Kidney (tissue), 14 donors: ENCODE results near the gene CACNG6. TPM values are rescaled to one million over a fixed set of nuclear protein-coding genes. Genes with fewer than 3 reads are reported as not detected.
"Not testable (repeated sequence)": the region's sequence is repeated elsewhere in the genome, so short reads cannot be mapped to it uniquely, and the experiment has no call there.

Experiments used
- DNase-seq, 5 donors: peaks; one replicate each; pipeline ENCODE4 v3.0.0-alpha.2; 2013 to 2020
- FAIRE-seq: peaks from 2 replicates; lab custom pipeline; 2012; peaks lifted over from hg19 to GRCh38; lab: Jason Lieb, UNC
- H3K27ac ChIP-seq, 2 donors: one replicate each; pipeline ENCODE4 v1.7.0; 2013; ENCODE audit warnings: low read depth in 2 of 2, low read length in 2 of 2, inconsistent platforms in 1 of 2
- H3K27me3 ChIP-seq: one replicate; pipeline ENCODE4 v1.7.1; 2013; ENCODE audit warnings: low read length, inconsistent platforms; ENCODE audit not compliant: control insufficient read depth, insufficient read depth
- H3K36me3 ChIP-seq, 3 donors: one replicate each; pipeline versions ENCODE4 v1.7.0 to v1.7.1; 2013; ENCODE audit warnings: low read length in 3 of 3, control low read depth in 1 of 3, inconsistent platforms in 1 of 3; ENCODE audit not compliant: insufficient read depth in 3 of 3, control insufficient read depth in 2 of 3
- H3K4me1 ChIP-seq, 3 donors: one replicate each; pipeline versions ENCODE4 v1.7.0 to v1.7.1; 2013; ENCODE audit warnings: low read length in 3 of 3, inconsistent platforms in 1 of 3, low read depth in 1 of 3; ENCODE audit not compliant: control insufficient read depth in 2 of 3, insufficient read depth in 2 of 3
- H3K4me3 ChIP-seq, 3 donors: one replicate each; pipeline versions ENCODE4 v1.7.0 to v1.8.1; 2013; ENCODE audit warnings: low read length in 3 of 3, control low read depth in 1 of 3, inconsistent platforms in 1 of 3
- H3K9ac ChIP-seq, 3 donors: one replicate each; pipeline versions ENCODE4 v1.7.0 to v1.7.1; 2013; ENCODE audit warnings: low read length in 3 of 3, control low read depth in 1 of 3, inconsistent platforms in 1 of 3
- H3K9me3 ChIP-seq, 3 donors: one replicate each; pipeline versions ENCODE4 v1.7.0 to v1.7.1; 2013; ENCODE audit warnings: low read length in 3 of 3, control low read depth in 1 of 3, inconsistent platforms in 1 of 3; ENCODE audit not compliant: control insufficient read depth in 2 of 3, insufficient read depth in 1 of 3
- CTCF ChIP-seq: IDR thresholded peaks from 3 replicates; pipeline ENCODE4 v1.5.1; 2012; ENCODE audit warnings: mild to moderate bottlenecking, moderate library complexity, borderline replicate concordance; ENCODE audit not compliant: insufficient read depth; ENCODE audit errors: extremely low read depth
- intact Hi-C: fragments of 100-400 bp; cut with DNase I; formaldehyde crosslinking; loops from one replicate; pipeline ENCODE4 v1.11.1; 2022
- polyA plus RNA-seq: library from polyadenylated mRNA; stranded (reverse); fragments of 350-450 nt; fragmentation: Illumina TruSeq; extraction: RNeasy Lipid Tissue Mini Kit (QIAGEN cat#74804); gene quantifications from one replicate; pipeline ENCODE4 v1.2.3, GENCODE V29; 2014; ENCODE audit warnings: low read depth, low replicate concordance; ENCODE audit not compliant: insufficient read depth
- total RNA-seq: library from RNA; stranded (reverse); fragmentation: NEBNext Ultra II Directional; extraction: Animal tissue kit (Norgen Biotek cat#: 25700); gene quantifications from one replicate; pipeline ENCODE4 v1.2.1, GENCODE V29; 2021
- donor health status: control.
- donor health status: control.
- donor health status: control.
- donor health status: control.
- donor health status: control.
- donor health status: DM: yes; HTN: yes; CAD: no.
- donor health status: Normal renal cell carcinoma (clear cell type).

Gene CACNG6
- total and polyA plus RNA-seq, 2 donors from 2014 or later, result not detected

- FAIRE-seq, result no peak
- Histone ChIP-seq H3K4me1 (no peaks in the 10 kb centered on the region), H3K27ac (no peak overlapping the region), H3K36me3 (no peaks in the 10 kb centered on the region), H3K4me3 (no peak overlapping the region), H3K27me3 (peaks cover 10% of the 10 kb centered on the region), H3K9ac (no peak overlapping the region), H3K9me3 (no peaks in the 10 kb centered on the region)
- DNase-seq, result no peak
- no peak for TF ChIP-seq CTCF
- intact Hi-C loops, result no loop called here
Observed at GRCh38 chr19:53944933-53945332, 46.5 kb upstream of the CACNG6 start.

- FAIRE-seq, result no peak
Observed at GRCh38 chr19:53945441-53945840, 46.0 kb upstream of the CACNG6 start.

GRCh38 chr19:53945998-53946397 is 45.4 kb upstream of the CACNG6 start:
- Histone ChIP-seq H3K4me1 (no peaks in the 10 kb centered on the region), H3K36me3 (no peaks in the 10 kb centered on the region), H3K4me3 (no peak overlapping the region), H3K9ac (no peak overlapping the region), H3K27me3 (peaks cover 10% of the 10 kb centered on the region), H3K9me3 (no peaks in the 10 kb centered on the region), H3K27ac (no peak overlapping the region)
- FAIRE-seq (no peak), DNase-seq (no peak)
- TF ChIP-seq CTCF, result no peak
- intact Hi-C loops, result no loop called here

More at GRCh38 chr19:53945441-53945840, 46.0 kb upstream of the CACNG6 start:
- Histone ChIP-seq H3K4me1 (no peaks in the 10 kb centered on the region), H3K9me3 (no peaks in the 10 kb centered on the region), H3K9ac (no peak overlapping the region), H3K36me3 (no peaks in the 10 kb centered on the region), H3K27me3 (peaks cover 10% of the 10 kb centered on the region), H3K27ac (no peak overlapping the region), H3K4me3 (no peak overlapping the region)
- intact Hi-C loops, result no loop called here
- no peak for DNase-seq
- TF ChIP-seq CTCF, result no peak

GRCh38 chr19:53947624-53948023 is 43.8 kb upstream of the CACNG6 start:
- FAIRE-seq (no peak), DNase-seq (no peak)
- Histone ChIP-seq H3K4me1 (no peaks in the 10 kb centered on the region), H3K4me3 (no peak overlapping the region), H3K27me3 (peaks cover 10% of the 10 kb centered on the region), H3K9me3 (no peaks in the 10 kb centered on the region), H3K27ac (no peak overlapping the region), H3K36me3 (no peaks in the 10 kb centered on the region), H3K9ac (no peak overlapping the region)
- no peak for TF ChIP-seq CTCF
- intact Hi-C loops, result no loop called here

GRCh38 chr19:53948611-53949010 is 42.8 kb upstream of the CACNG6 start:
- H3K4me3 ChIP-seq, H3K9ac ChIP-seq, H3K36me3 ChIP-seq, FAIRE-seq, H3K27me3 ChIP-seq, intact Hi-C loops, H3K27ac ChIP-seq, H3K4me1 ChIP-seq, DNase-seq, H3K9me3 ChIP-seq: not testable (repeated sequence)
